Endothelial cell of umbilical vein (primary cell): ENCODE results near the gene CHSY3. TPM values are rescaled to one million over a fixed set of nuclear protein-coding genes. Genes with fewer than 3 reads are reported as not detected.

Experiments
- BruUV-seq: library from RNA; stranded (reverse); fragments of 400-500 nt; replicated peaks from 2 replicates; lab custom pipeline; 2021; lab: Mats Ljungman, UMichigan
- CTCF ChIA-PET: fragments of 300-600, 350-600 bp; sonication (Branson Sonifier 250); formaldehyde crosslinking; loops from one replicate; lab custom pipeline; 2021; ENCODE audit warnings: antibody characterized with exemption, inconsistent platforms; lab: Charles Lee
- POLR2A ChIA-PET: fragments of 300-600, 350-600 bp; sonication (Branson Sonifier 250); formaldehyde crosslinking; loops from one replicate; lab custom pipeline; 2021; ENCODE audit warnings: antibody characterized with exemption, inconsistent platforms; lab: Charles Lee
- DNase-seq: peaks from one replicate; pipeline ENCODE4 v3.0.0-alpha.2; 2011; ENCODE audit warnings: low read depth, low spot score
- FAIRE-seq: peaks from 2 replicates; lab custom pipeline; 2011; peaks lifted over from hg19 to GRCh38; lab: Jason Lieb, UNC
- H2AFZ ChIP-seq: 2 replicates; pipeline ENCODE4 v1.6.0; 2012; ENCODE audit warnings: low read depth, low read length, control low read depth, inconsistent platforms
- H3K27ac ChIP-seq: 2 replicates; pipeline ENCODE4 v1.5.1; 2011; ENCODE audit warnings: low read depth, mild to moderate bottlenecking, control low read depth, low read length, moderate library complexity; ENCODE audit not compliant: insufficient read depth
- H3K27me3 ChIP-seq, 2 experiments: 2 replicates each; pipeline versions ENCODE4 v1.6.0 to v1.6.1; 2011; ENCODE audit warnings: low read length in 2 of 2, mixed read lengths in 1 of 2; ENCODE audit not compliant: control insufficient read depth in 2 of 2, insufficient read depth in 2 of 2
- H3K36me3 ChIP-seq, 2 experiments: 2 replicates in 1 of 2; 3 replicates in 1 of 2; pipeline ENCODE4 v1.5.1; 2011; ENCODE audit warnings: low read length in 2 of 2, mild to moderate bottlenecking in 1 of 2, moderate library complexity in 1 of 2; ENCODE audit not compliant: control insufficient read depth in 2 of 2, insufficient read depth in 2 of 2; ENCODE audit errors: extremely low read depth in 1 of 2
- H3K4me1 ChIP-seq: 3 replicates; pipeline ENCODE4 v1.5.1; 2011; ENCODE audit warnings: mild to moderate bottlenecking, low read length; ENCODE audit not compliant: control insufficient read depth, insufficient read depth; ENCODE audit errors: extremely low read depth
- H3K4me2 ChIP-seq: 2 replicates; pipeline ENCODE4 v1.6.1; 2011; ENCODE audit warnings: low read length, control low read depth, mixed read lengths; ENCODE audit not compliant: insufficient read depth
- H3K4me3 ChIP-seq, 3 experiments: fragments of 200-600 bp in 1 of 3; sonication (generic), shearing (Covaris generic) in 1 of 3; replicated peaks in 1 of 3; 2 replicates each; pipeline ENCODE4 v1.5.1; 2011 to 2016; ENCODE audit warnings: control low read depth in 3 of 3, low read length in 3 of 3, mild to moderate bottlenecking in 2 of 3, inconsistent platforms in 1 of 3, low read depth in 1 of 3, moderate library complexity in 1 of 3; ENCODE audit not compliant: insufficient read depth in 1 of 3
- H3K79me2 ChIP-seq: 2 replicates; pipeline ENCODE4 v1.6.0; 2012; ENCODE audit warnings: low read length, inconsistent platforms; ENCODE audit not compliant: control insufficient read depth, insufficient read depth
- H3K9ac ChIP-seq: replicated peaks from 2 replicates; pipeline ENCODE3; 2011; ENCODE audit warnings: low read length, control low read depth; ENCODE audit not compliant: insufficient read depth; ENCODE audit errors: extremely low read depth
- H3K9me1 ChIP-seq: replicated peaks from 3 replicates; pipeline ENCODE4 v1.6.0; 2011; ENCODE audit warnings: mild to moderate bottlenecking, low read length; ENCODE audit not compliant: control insufficient read depth, insufficient read depth; ENCODE audit errors: extremely low read depth
- H3K9me3 ChIP-seq: replicated peaks from 2 replicates; pipeline ENCODE4 v1.5.1; 2012; ENCODE audit warnings: low read length, inconsistent platforms; ENCODE audit not compliant: control insufficient read depth, insufficient read depth
- H4K20me1 ChIP-seq: replicated peaks from 2 replicates; pipeline ENCODE3; 2011; ENCODE audit warnings: mild to moderate bottlenecking, low read length; ENCODE audit not compliant: control insufficient read depth, insufficient read depth; ENCODE audit errors: extremely low read depth
- FOS ChIP-seq: IDR thresholded peaks from 2 replicates; pipeline ENCODE4 v1.6.1; 2011; ENCODE audit warnings: mild to moderate bottlenecking, low read length, moderate library complexity, borderline replicate concordance; ENCODE audit not compliant: insufficient read depth
- JUN ChIP-seq: IDR thresholded peaks from 2 replicates; pipeline ENCODE4 v1.6.1; 2011; ENCODE audit warnings: borderline replicate concordance, low read depth; ENCODE audit not compliant: insufficient read length, insufficient read depth
- MAX ChIP-seq: IDR thresholded peaks from 2 replicates; pipeline ENCODE4 v1.6.1; 2011; ENCODE audit not compliant: insufficient read depth, insufficient read length
- MYC ChIP-seq: IDR thresholded peaks from one replicate; pipeline ENCODE4 v1.6.1; 2011; ENCODE audit warnings: mild to moderate bottlenecking, low read depth, low read length
- POLR2AphosphoS5 ChIP-seq: IDR thresholded peaks from 2 replicates; pipeline ENCODE4 v1.6.1; 2012; ENCODE audit warnings: low read depth, mild to moderate bottlenecking, control low read depth, low read length, moderate library complexity; ENCODE audit not compliant: insufficient read depth
- dilution Hi-C: fragments of 300-500 bp; cut with MboI; formaldehyde crosslinking; loops from one replicate; pipeline ENCODE4 v1.15.0; 2019; ENCODE audit warnings: low sequenced_read_pairs; ENCODE audit not compliant: extremely low pct_ligation_motif_present
- intact Hi-C: fragments of 100-400 bp; cut with micrococcal nuclease; formaldehyde crosslinking; loops from one replicate; pipeline ENCODE4 v1.10.0; 2022
- polyA plus RNA-seq, 4 experiments: library from polyadenylated mRNA; depleted of rRNA in 3 of 4; stranded (reverse) in 3 of 4; unstranded in 1 of 4; fragments of >200 nt; gene quantifications; 2 replicates each; pipeline versions ENCODE4 v1.2.1 to v1.2.3, GENCODE V29; 2011 to 2012; ENCODE audit warnings: missing spikeins in 1 of 4
- total RNA-seq: library from RNA; stranded (reverse); gene quantifications from 2 replicates; pipeline ENCODE4 v1.2.3, GENCODE V29; 2021

The CHSY3 gene
- total and polyA plus RNA-seq, 2 donors (not counting 3 experiments of a cell fraction or from before 2014, with no cell fraction given) = 2.2 to 8.4 TPM

- POLR2A ChIA-PET = no interaction called here
- dilution Hi-C loops = no loop called here
- Histone ChIP-seq H3K79me2 (no peaks in the 10 kb centered on the region), H3K27ac (no peak overlapping the region), H3K4me3 (no peak overlapping the region), H3K9me1 (no peaks in the 10 kb centered on the region), H2AFZ (no peak overlapping the region), H3K4me2 (no peak overlapping the region), H4K20me1 (no peaks in the 10 kb centered on the region), H3K9me3 (no peaks in the 10 kb centered on the region), H3K9ac (no peak overlapping the region), H3K27me3 (no peaks in the 10 kb centered on the region), H3K4me1 (no peaks in the 10 kb centered on the region), H3K36me3 (no peaks in the 10 kb centered on the region)
- FAIRE-seq (no peak), DNase-seq (peak; percentile 28)
- peak; percentile 28 for TF ChIP-seq JUN
- TF ChIP-seq MYC = no peak
- no TSS peak for BruUV-seq
- intact Hi-C loops = no loop called here
- CTCF ChIA-PET = interaction anchor here (1.4 kb wide), 1 partner anchor 28 kb away, joined by 3 read pairs; no protein-coding TSS in a partner anchor
Measured at GRCh38 chr5:130135506-130135905, 231.2 kb downstream of the CHSY3 start.

GRCh38 chr5:130136300-130136699 is 232.0 kb downstream of the CHSY3 start:
- intact Hi-C loops = no loop called here
- H3K9ac ChIP-seq = no peak overlapping the region
- H3K4me2 ChIP-seq = no peak overlapping the region
- H4K20me1 ChIP-seq = no peaks in the 10 kb centered on the region
- BruUV-seq = no TSS peak
- H2AFZ ChIP-seq = no peak overlapping the region
- POLR2A ChIA-PET = no interaction called here
- DNase-seq (no peak), FAIRE-seq (no peak)
- no peaks in the 10 kb centered on the region for H3K36me3 ChIP-seq
- no peaks in the 10 kb centered on the region for H3K4me1 ChIP-seq
- H3K27ac ChIP-seq = no peak overlapping the region
- dilution Hi-C loops = no loop called here
- no peaks in the 10 kb centered on the region for H3K27me3 ChIP-seq
- no peak overlapping the region for H3K4me3 ChIP-seq
- TF ChIP-seq FOS = no peak
- no peak for TF ChIP-seq MAX
- TF ChIP-seq POLR2AphosphoS5 = no peak
- no peak for TF ChIP-seq MYC
- no peaks in the 10 kb centered on the region for H3K9me3 ChIP-seq
- no peaks in the 10 kb centered on the region for H3K9me1 ChIP-seq
- CTCF ChIA-PET = interaction anchor here (1.1 to 1.4 kb wide), 3 partner anchors 11 to 237 kb away, joined by 3 to 4 read pairs (median 3); no protein-coding TSS in a partner anchor
- no peaks in the 10 kb centered on the region for H3K79me2 ChIP-seq
